CD4-positive, alpha-beta T cell treated with Interleukin-15 for 1 hour (primary cell): ENCODE data around the gene PROK1.
"Not testable (repeated sequence)": the region's sequence is repeated elsewhere in the genome, so short reads cannot be mapped to it uniquely, and the experiment has no call there.

Source experiments
- DNase-seq: peaks from one replicate; pipeline ENCODE4 v3.0.0-alpha.2; 2020

Gene PROK1

GRCh38 chr1:110434946-110435345, 16.0 kb upstream of the PROK1 start:
- no peak for DNase-seq

GRCh38 chr1:110436635-110437034, 14.3 kb upstream of the PROK1 start:
- no peak for DNase-seq

GRCh38 chr1:110437645-110438299, 13.2 kb upstream of the PROK1 start:
- DNase-seq, result not testable (repeated sequence)

GRCh38 chr1:110438893-110439292, 12.1 kb upstream of the PROK1 start:
- DNase-seq, result no peak

GRCh38 chr1:110439873-110440272, 11.1 kb upstream of the PROK1 start:
- not testable (repeated sequence) for DNase-seq

GRCh38 chr1:110440877-110441276, 10.1 kb upstream of the PROK1 start:
- DNase-seq, result no peak

GRCh38 chr1:110441888-110442287, 9.1 kb upstream of the PROK1 start:
- no peak for DNase-seq

- DNase-seq, result no peak
These were observed 7.5 kb upstream of the PROK1 start for GRCh38 chr1:110443451-110443850.

GRCh38 chr1:110444561-110444960, 6.4 kb upstream of the PROK1 start:
- no peak for DNase-seq

GRCh38 chr1:110449661-110450651, 993 bp upstream of the PROK1 start:
- no peak for DNase-seq

GRCh38 chr1:110452330-110452729, 1.4 kb downstream of the PROK1 start:
- no peak for DNase-seq

GRCh38 chr1:110453829-110454228, 2.9 kb downstream of the PROK1 start:
- DNase-seq, result no peak

GRCh38 chr1:110454328-110454727, 3.4 kb downstream of the PROK1 start:
- no peak for DNase-seq

- no peak for DNase-seq
These were observed 4.2 kb downstream of the PROK1 start for GRCh38 chr1:110455151-110455550.

GRCh38 chr1:110457206-110457605, 6.3 kb downstream of the PROK1 start:
- DNase-seq, result no peak

- DNase-seq, result peak; percentile 78
These were observed 9.6 kb downstream of the PROK1 start for GRCh38 chr1:110460253-110461220.

- no peak for DNase-seq
These were observed 11.1 kb downstream of the PROK1 start for GRCh38 chr1:110462093-110462492.

- DNase-seq, result no peak
These were observed 12.0 kb downstream of the PROK1 start for GRCh38 chr1:110462964-110463363.

GRCh38 chr1:110463725-110464124, 12.8 kb downstream of the PROK1 start:
- no peak for DNase-seq

GRCh38 chr1:110464340-110464739, 13.4 kb downstream of the PROK1 start:
- no peak for DNase-seq

- DNase-seq, result no peak
These were observed 14.3 kb downstream of the PROK1 start for GRCh38 chr1:110465038-110465813.

GRCh38 chr1:110465814-110466380, 14.9 kb downstream of the PROK1 start:
- DNase-seq, result no peak
